Stimulated activated CD8-positive, alpha-beta memory T cell treated with anti-CD3 and anti-CD28 coated beads, Interleukin-15, amount 100 ng/mL, for 48 hours (primary cell): ENCODE data around the gene GOLT1A.

Experiments used
- DNase-seq, 2 donors: peaks; one replicate each; pipeline ENCODE4 v3.0.0-alpha.2; 2020; ENCODE audit warnings: low read depth in 2 of 2

GOLT1A gene, protein sequence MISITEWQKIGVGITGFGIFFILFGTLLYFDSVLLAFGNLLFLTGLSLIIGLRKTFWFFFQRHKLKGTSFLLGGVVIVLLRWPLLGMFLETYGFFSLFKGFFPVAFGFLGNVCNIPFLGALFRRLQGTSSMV

GRCh38 chr1:204213668-204214662 lies at the start of gene GOLT1A:
Gene GOLT1A, minus strand, starts transcription at chr1:204213988. Its CDS starts 82 bp downstream, at chr1:204213906.
- peak; percentile 14 to 15 for DNase-seq

GRCh38 chr1:204263254-204263910 lies 49.6 kb upstream of the GOLT1A start:
- no peak for DNase-seq

- no peak for DNase-seq
These were observed 48.9 kb upstream of the GOLT1A start for GRCh38 chr1:204262506-204263253.

GRCh38 chr1:204261746-204262505 lies 48.1 kb upstream of the GOLT1A start:
- no peak for DNase-seq

DNA sequence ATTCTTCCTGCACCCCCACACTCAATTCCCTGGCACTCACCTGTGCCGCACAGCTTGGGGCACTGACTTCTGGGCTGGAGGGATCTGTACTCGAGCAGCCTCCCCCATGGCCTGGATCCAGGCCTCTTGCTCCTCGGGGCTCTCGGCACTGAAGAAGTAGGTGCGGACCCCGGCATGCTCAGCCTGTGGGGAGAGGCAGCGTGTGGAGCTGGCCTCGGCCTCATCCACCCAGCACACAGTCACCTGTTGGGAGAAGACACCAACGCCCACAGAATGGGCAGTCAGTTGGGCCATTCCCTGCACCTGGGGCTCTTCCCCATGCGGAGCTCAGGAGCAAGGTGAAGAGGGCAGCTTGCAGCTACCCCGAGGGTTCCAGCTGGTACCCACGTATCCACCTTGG lies 47.5 kb upstream of the GOLT1A start:
- no peak for DNase-seq

GRCh38 chr1:204260601-204261197 lies 46.9 kb upstream of the GOLT1A start:
- no peak for DNase-seq

DNA sequence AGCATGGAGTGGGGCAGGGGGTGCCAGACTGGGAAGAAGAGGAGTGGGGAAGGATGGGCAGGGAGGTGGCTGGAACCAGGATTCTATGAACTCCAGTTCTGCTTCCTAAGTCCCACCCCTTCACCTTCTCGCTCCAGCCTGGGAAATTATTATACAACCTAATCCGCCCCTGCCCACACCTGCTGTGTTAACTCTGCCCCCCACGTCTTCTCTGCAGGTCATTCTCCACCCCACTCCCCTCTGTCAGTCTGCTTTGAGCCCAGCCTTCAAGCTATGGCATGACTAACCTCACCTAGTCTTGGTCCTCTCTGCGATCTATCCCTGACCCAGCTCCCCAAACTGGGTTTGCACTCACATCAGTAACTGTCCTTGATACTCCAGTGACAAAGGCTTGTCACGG lies 46.0 kb upstream of the GOLT1A start:
- no peak for DNase-seq

DNA sequence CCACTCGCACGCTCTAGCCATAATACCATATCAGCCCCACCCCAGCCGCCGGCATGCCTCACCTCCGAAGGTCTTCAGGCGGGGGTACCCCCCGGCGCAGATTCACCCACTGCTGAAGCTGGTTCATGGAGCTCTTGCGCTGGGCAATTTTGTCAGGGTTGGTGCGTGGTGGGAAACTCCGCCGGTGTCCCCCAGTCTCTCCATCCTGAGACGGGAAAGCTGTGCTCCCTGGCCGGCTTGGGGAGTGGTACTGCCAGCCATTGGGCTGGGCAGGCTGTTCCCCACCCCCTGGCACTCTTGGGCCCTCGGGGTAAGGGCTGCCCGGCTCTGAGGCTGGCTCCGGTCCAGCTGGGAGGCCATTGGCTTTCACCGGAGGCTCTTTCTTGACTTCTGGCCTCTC lies 45.4 kb upstream of the GOLT1A start:
- DNase-seq: no peak

DNA sequence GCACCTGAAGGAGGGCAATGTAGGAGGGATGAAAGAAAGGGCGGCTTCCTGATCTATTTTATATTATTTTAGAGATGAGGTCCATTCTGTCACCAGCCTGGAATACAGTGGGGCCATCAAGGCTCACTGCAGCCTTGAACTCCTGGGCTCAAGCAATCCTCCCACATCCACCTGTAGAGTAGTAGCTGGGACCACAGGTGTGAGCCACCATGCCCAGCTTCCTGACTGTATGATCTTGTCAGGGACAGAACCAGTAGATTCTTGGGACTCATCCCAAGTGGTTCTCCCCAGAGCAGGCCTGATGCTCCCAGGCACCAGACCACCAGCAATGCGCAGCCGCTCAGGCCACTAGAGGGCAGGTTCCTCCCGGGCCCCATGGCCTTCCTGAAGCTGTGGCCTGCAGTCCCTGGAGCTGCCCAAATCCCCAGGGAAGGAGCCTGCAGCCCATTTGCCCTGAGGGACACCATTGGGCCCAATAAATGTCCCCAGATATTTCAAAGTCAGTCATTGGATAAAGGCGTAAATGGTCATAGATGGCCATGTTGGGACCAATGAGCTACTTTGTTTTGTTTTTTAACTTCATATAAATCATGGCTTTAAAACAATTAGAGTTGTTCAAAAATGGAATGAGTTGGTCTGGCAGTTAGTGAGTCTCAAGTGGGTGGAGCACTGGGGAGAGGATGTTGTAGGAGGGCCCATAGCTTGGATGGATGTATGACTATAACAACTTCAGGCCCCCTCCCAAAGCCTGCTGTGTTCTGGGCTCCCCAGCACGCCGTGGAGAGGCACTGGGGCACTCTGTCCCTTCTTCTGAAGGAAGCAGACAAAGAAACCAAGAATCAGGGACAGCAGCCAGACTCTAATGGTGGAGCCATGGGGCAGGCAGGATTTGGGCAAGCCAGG lies 44.7 kb upstream of the GOLT1A start:
- DNase-seq: peak; percentile 15 to 17

DNA sequence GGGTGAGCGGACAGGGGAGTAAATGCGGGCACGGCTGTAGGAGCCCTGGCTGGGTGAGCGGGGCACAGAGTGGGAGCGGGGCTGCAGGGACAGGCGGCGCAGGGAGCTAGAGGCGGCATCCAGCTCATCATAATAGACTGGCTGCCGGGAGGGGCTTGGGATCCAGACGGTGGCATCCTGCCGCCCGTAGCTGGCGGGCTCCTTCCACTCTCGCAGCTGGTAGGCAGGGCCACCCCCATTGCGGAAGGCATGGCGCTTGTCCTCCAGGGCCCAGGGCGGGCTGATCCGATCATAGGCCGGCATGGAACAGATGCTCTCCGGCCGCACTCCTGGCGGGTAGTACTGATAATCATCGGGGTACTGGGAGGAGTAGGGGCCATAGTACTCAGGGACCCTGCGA lies 43.7 kb upstream of the GOLT1A start:
- no peak for DNase-seq

- DNase-seq: no peak
These were observed 42.7 kb upstream of the GOLT1A start for GRCh38 chr1:204256531-204256930.

GRCh38 chr1:204255966-204256365 lies 42.2 kb upstream of the GOLT1A start:
- DNase-seq: no peak

GRCh38 chr1:204255225-204255624 lies 41.4 kb upstream of the GOLT1A start:
- no peak for DNase-seq

- no peak for DNase-seq
These were observed 40.4 kb upstream of the GOLT1A start for GRCh38 chr1:204254031-204254661.

GRCh38 chr1:204251926-204252689 lies 38.3 kb upstream of the GOLT1A start:
- DNase-seq: no peak

GRCh38 chr1:204251286-204251685 lies 37.5 kb upstream of the GOLT1A start:
- no peak for DNase-seq

DNA sequence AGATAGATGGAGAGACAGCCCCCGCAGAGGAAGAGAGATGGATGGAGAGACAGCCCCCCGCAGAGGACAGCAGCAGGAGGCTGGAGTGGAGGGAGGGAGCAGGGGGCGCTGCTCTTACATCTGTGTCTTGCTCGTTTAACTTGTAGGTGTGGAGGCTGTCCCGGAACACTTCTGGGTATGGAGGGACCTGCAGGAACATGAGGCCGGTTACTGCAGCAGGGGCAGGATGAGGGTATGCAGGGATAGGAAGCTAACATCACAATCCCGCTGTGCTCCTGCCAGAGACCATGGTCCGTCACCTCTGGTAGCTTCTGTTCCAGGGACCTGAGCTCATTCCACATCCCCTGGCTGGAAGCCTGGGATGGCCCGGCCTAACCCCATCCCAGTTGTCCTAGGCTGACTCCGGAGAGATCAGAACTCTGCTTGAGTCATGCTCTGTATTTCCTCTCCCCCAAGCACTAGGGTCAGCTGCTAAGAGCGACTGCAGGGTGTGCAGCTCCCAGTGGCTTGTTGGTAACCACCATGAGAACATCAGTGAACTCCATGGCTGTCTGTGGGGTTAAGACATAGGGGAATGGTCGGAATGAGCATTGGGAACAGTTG lies 36.7 kb upstream of the GOLT1A start:
- no peak for DNase-seq
